ENCODE results near the gene PNPLA1. TPM values are rescaled to one million over a fixed set of nuclear protein-coding genes. Genes with fewer than 3 reads are reported as not detected.

PNPLA1 gene
- polyA plus RNA-seq, 1 donor (not counting 4 experiments of a cell fraction or from before 2014, with no cell fraction given): 0.14 TPM

GRCh38 chr6:36324191-36324590 lies 54.3 kb downstream of the PNPLA1 start:
- no peak overlapping the region for H3K4me2 ChIP-seq (ENCODE audit: control insufficient read depth, extremely low read depth, insufficient read depth, low read depth, low read length)
- H3K36me3 ChIP-seq (ENCODE audit: control insufficient read depth in 2 of 2, extremely low read depth in 1 of 2, insufficient read depth in 2 of 2, low read length in 2 of 2): no peaks in the 10 kb centered on the region
- no peaks in the 10 kb centered on the region for H3K4me1 ChIP-seq (ENCODE audit: control insufficient read depth, extremely low read depth, insufficient read depth, low read length)
- dilution Hi-C loops (cut with MboI; ENCODE audit: extremely low pct_ligation_motif_present, low sequenced_read_pairs): no loop called here
- DNase-seq (ENCODE audit: low read depth, low spot score) (no peak), FAIRE-seq (no peak)
- no peak for TF ChIP-seq CTCF (optimal IDR thresholded peaks at IDR 0.05 in 1 of 3, IDR thresholded peaks at IDR 0.05 in 1 of 3, conservative IDR thresholded peaks at IDR 0.05 in 1 of 3; ENCODE audit: extremely low read depth in 1 of 3, insufficient read depth in 2 of 3, low read length in 3 of 3)
- no peak for TF ChIP-seq EZH2 (IDR thresholded peaks at IDR 0.05; ENCODE audit: low read length)
- H3K4me3 ChIP-seq (ENCODE audit: control insufficient read depth in 2 of 3, extremely low read depth in 1 of 3, insufficient read depth in 2 of 3, low read depth in 1 of 3, low read length in 3 of 3): no peak overlapping the region
- H3K9me1 ChIP-seq (ENCODE audit: control insufficient read depth, extremely low read depth, insufficient read depth, low read length): no peaks in the 10 kb centered on the region
- H3K27me3 ChIP-seq (ENCODE audit: control insufficient read depth, extremely low read depth, insufficient read depth, low read length): peaks cover 22% of the 10 kb centered on the region
- no peak overlapping the region for H2AFZ ChIP-seq (ENCODE audit: control insufficient read depth, low read length)
- no peaks in the 10 kb centered on the region for H3K9me3 ChIP-seq (ENCODE audit: control insufficient read depth, low read depth, low read length)
- H3K9ac ChIP-seq (ENCODE audit: control insufficient read depth, extremely low read depth, insufficient read depth, low read length): no peak overlapping the region
- H3K27ac ChIP-seq (ENCODE audit: control insufficient read depth, insufficient read depth, low read length): no peak overlapping the region
- no peaks in the 10 kb centered on the region for H4K20me1 ChIP-seq (ENCODE audit: control insufficient read depth, extremely low read depth, insufficient read depth, low read length)
- no peaks in the 10 kb centered on the region for H3K79me2 ChIP-seq (ENCODE audit: control insufficient read depth, insufficient read depth, low read length)

GRCh38 chr6:36324715-36325114 lies 54.9 kb downstream of the PNPLA1 start:
- Histone ChIP-seq H2AFZ (ENCODE audit: control insufficient read depth, low read length) (no peak overlapping the region), H3K9me1 (ENCODE audit: control insufficient read depth, extremely low read depth, insufficient read depth, low read length) (no peaks in the 10 kb centered on the region), H4K20me1 (ENCODE audit: control insufficient read depth, extremely low read depth, insufficient read depth, low read length) (no peaks in the 10 kb centered on the region), H3K27ac (ENCODE audit: control insufficient read depth, insufficient read depth, low read length) (no peak overlapping the region), H3K4me2 (ENCODE audit: control insufficient read depth, extremely low read depth, insufficient read depth, low read depth, low read length) (no peak overlapping the region), H3K4me1 (ENCODE audit: control insufficient read depth, extremely low read depth, insufficient read depth, low read length) (no peaks in the 10 kb centered on the region), H3K36me3 (ENCODE audit: control insufficient read depth in 2 of 2, extremely low read depth in 1 of 2, insufficient read depth in 2 of 2, low read length in 2 of 2) (no peaks in the 10 kb centered on the region), H3K9ac (ENCODE audit: control insufficient read depth, extremely low read depth, insufficient read depth, low read length) (no peak overlapping the region), H3K4me3 (ENCODE audit: control insufficient read depth in 2 of 3, extremely low read depth in 1 of 3, insufficient read depth in 2 of 3, low read depth in 1 of 3, low read length in 3 of 3) (no peak overlapping the region), H3K27me3 (ENCODE audit: control insufficient read depth, extremely low read depth, insufficient read depth, low read length) (peaks cover 20% of the 10 kb centered on the region), H3K79me2 (ENCODE audit: control insufficient read depth, insufficient read depth, low read length) (no peaks in the 10 kb centered on the region), H3K9me3 (ENCODE audit: control insufficient read depth, low read depth, low read length) (no peaks in the 10 kb centered on the region)
- FAIRE-seq: no peak
- dilution Hi-C loops (cut with MboI; ENCODE audit: extremely low pct_ligation_motif_present, low sequenced_read_pairs): no loop called here
- TF ChIP-seq EZH2 (IDR thresholded peaks at IDR 0.05; ENCODE audit: low read length): no peak
- TF ChIP-seq CTCF (optimal IDR thresholded peaks at IDR 0.05 in 1 of 3, IDR thresholded peaks at IDR 0.05 in 1 of 3, conservative IDR thresholded peaks at IDR 0.05 in 1 of 3; ENCODE audit: extremely low read depth in 1 of 3, insufficient read depth in 2 of 3, low read length in 3 of 3): no peak
- DNase-seq (ENCODE audit: low read depth, low spot score): no peak

Measured in keratinocyte (primary cell).